CD4-positive, alpha-beta memory T cell (primary cell): ENCODE results near the gene TACR3. TPM values are rescaled to one million over a fixed set of nuclear protein-coding genes. Genes with fewer than 3 reads are reported as not detected.
"Not testable (repeated sequence)": the region's sequence is repeated elsewhere in the genome, so short reads cannot be mapped to it uniquely, and the experiment has no call there.

Experiments used
- CTCF ChIA-PET: fragments of 350-600 bp; sonication (Branson Sonifier 250); formaldehyde crosslinking; loops from one replicate; lab custom pipeline; 2021; ENCODE audit warnings: inconsistent platforms; ENCODE audit not compliant: partially characterized antibody; lab: Charles Lee
- POLR2A ChIA-PET: fragments of 350-600 bp; sonication (Branson Sonifier 250); formaldehyde crosslinking; loops from one replicate; lab custom pipeline; 2021; ENCODE audit not compliant: partially characterized antibody; lab: Charles Lee
- DNase-seq, 5 donors: peaks; one replicate each; pipeline versions ENCODE4 v3.0.0 to v3.0.0-alpha.2; 2020 to 2022; ENCODE audit warnings: mixed read lengths in 1 of 5
- H3K27ac ChIP-seq: one replicate; pipeline ENCODE4 v1.7.0; 2013; ENCODE audit warnings: low read depth, low read length
- H3K27me3 ChIP-seq: 2 replicates; pipeline ENCODE4 v1.7.0; 2013; ENCODE audit warnings: mild to moderate bottlenecking, low read length, moderate library complexity; ENCODE audit not compliant: insufficient read depth
- H3K36me3 ChIP-seq: 2 replicates; pipeline ENCODE4 v1.7.0; 2013; ENCODE audit warnings: mild to moderate bottlenecking, low read length, moderate library complexity; ENCODE audit not compliant: insufficient read depth
- H3K4me1 ChIP-seq: 2 replicates; pipeline ENCODE4 v1.7.0; 2013; ENCODE audit warnings: mild to moderate bottlenecking, low read length, moderate library complexity; ENCODE audit not compliant: insufficient read depth
- H3K4me3 ChIP-seq, 2 donors: one replicate each; pipeline ENCODE4 v1.7.0; 2013; ENCODE audit warnings: low read length in 2 of 2, mild to moderate bottlenecking in 1 of 2
- H3K9me3 ChIP-seq, 2 donors: one replicate each; pipeline ENCODE4 v1.7.0; 2013; ENCODE audit warnings: low read length in 2 of 2, control low read depth in 1 of 2; ENCODE audit not compliant: control insufficient read depth in 1 of 2
- H3K27ac Mint-ChIP-seq, 7 donors: one replicate each; pipeline ENCODE4 v1.8.0; 2020 to 2021; ENCODE audit warnings: mixed read lengths in 7 of 7, mild to moderate bottlenecking in 6 of 7, inconsistent platforms in 3 of 7, moderate library complexity in 3 of 7
- H3K27me3 Mint-ChIP-seq, 2 donors: one replicate each; pipeline ENCODE4 v1.8.0; 2020 to 2021; ENCODE audit warnings: mixed read lengths in 2 of 2
- H3K36me3 Mint-ChIP-seq, 2 donors: one replicate each; pipeline ENCODE4 v1.8.0; 2020 to 2021; ENCODE audit warnings: mixed read lengths in 2 of 2, inconsistent platforms in 1 of 2, mild to moderate bottlenecking in 1 of 2
- H3K4me1 Mint-ChIP-seq, 4 donors: one replicate each; pipeline ENCODE4 v1.8.0; 2020 to 2021; ENCODE audit warnings: mixed read lengths in 4 of 4, mild to moderate bottlenecking in 1 of 4
- H3K4me3 Mint-ChIP-seq, 8 donors: one replicate each; pipeline ENCODE4 v1.8.0; 2020 to 2021; ENCODE audit warnings: mixed read lengths in 8 of 8, mild to moderate bottlenecking in 7 of 8, moderate library complexity in 6 of 8, inconsistent platforms in 3 of 8
- H3K9me3 Mint-ChIP-seq, 8 donors: one replicate each; pipeline ENCODE4 v1.8.0; 2020 to 2021; ENCODE audit warnings: mixed read lengths in 8 of 8, mild to moderate bottlenecking in 5 of 8, inconsistent platforms in 3 of 8, moderate library complexity in 1 of 8
- intact Hi-C: fragments of 100-400 bp; cut with micrococcal nuclease; formaldehyde crosslinking; loops from one replicate; pipeline ENCODE4 v1.15.1; 2023
- polyA plus RNA-seq, 2 donors: library from polyadenylated mRNA; unstranded; fragments of 300-500 nt; fragmentation: Illumina TruSeq; gene quantifications; one replicate each; pipeline ENCODE4 v1.2.3, GENCODE V29; 2021
- total RNA-seq, 2 experiments: library from RNA; stranded (reverse); gene quantifications; one replicate each; pipeline ENCODE4 v1.2.3, GENCODE V29; 2021

TACR3 gene
- total and polyA plus RNA-seq, 4 experiments from 2014 or later, result not detected

- H3K4me1 ChIP-seq, result no peaks in the 10 kb centered on the region
- H3K4me3 Mint-ChIP-seq, result no peak overlapping the region
- intact Hi-C loops, result no loop called here
- no peaks in the 10 kb centered on the region for H3K36me3 ChIP-seq
- ChIA-PET CTCF (no interaction called here), POLR2A (no interaction called here)
- no peak overlapping the region for H3K4me3 ChIP-seq
- no peaks in the 10 kb centered on the region for H3K4me1 Mint-ChIP-seq
- H3K27ac Mint-ChIP-seq, result no peak overlapping the region
- H3K36me3 Mint-ChIP-seq, result no peaks in the 10 kb centered on the region
- H3K9me3 Mint-ChIP-seq, result peaks cover 0 to 6% (median 4%) of the 10 kb centered on the region in 8 donors
- no peak for DNase-seq
- no peaks in the 10 kb centered on the region for H3K27me3 Mint-ChIP-seq
- no peaks in the 10 kb centered on the region for H3K27me3 ChIP-seq
- H3K27ac ChIP-seq, result no peak overlapping the region
- peaks cover 0 to 3% of the 10 kb centered on the region in 2 donors for H3K9me3 ChIP-seq
These were observed 73.8 kb downstream of the TACR3 start for GRCh38 chr4:103645991-103646390.

- Mint-ChIP-seq H3K4me1 (no peaks in the 10 kb centered on the region), H3K27me3 (no peaks in the 10 kb centered on the region), H3K9me3 (peaks cover 0 to 10% (median 3%) of the 10 kb centered on the region in 8 donors), H3K4me3 (no peak overlapping the region), H3K27ac (no peak overlapping the region), H3K36me3 (no peaks in the 10 kb centered on the region)
- POLR2A ChIA-PET, result no interaction called here
- Histone ChIP-seq H3K27ac (no peak overlapping the region), H3K4me1 (no peaks in the 10 kb centered on the region), H3K9me3 (peaks cover 0 to 4% of the 10 kb centered on the region in 2 donors), H3K4me3 (no peak overlapping the region), H3K36me3 (no peaks in the 10 kb centered on the region), H3K27me3 (no peaks in the 10 kb centered on the region)
- no peak for DNase-seq
- CTCF ChIA-PET, result no interaction called here
- intact Hi-C loops, result no loop called here
These were observed 85.5 kb downstream of the TACR3 start for GRCh38 chr4:103634236-103634635.

- Mint-ChIP-seq H3K4me3 (no peak overlapping the region), H3K9me3 (peaks cover 2 to 18% (median 6%) of the 10 kb centered on the region in 8 donors), H3K36me3 (no peaks in the 10 kb centered on the region), H3K4me1 (no peaks in the 10 kb centered on the region), H3K27ac (no peak overlapping the region), H3K27me3 (no peaks in the 10 kb centered on the region)
- Histone ChIP-seq H3K4me3 (no peak overlapping the region), H3K27me3 (no peaks in the 10 kb centered on the region), H3K27ac (no peak overlapping the region), H3K36me3 (no peaks in the 10 kb centered on the region), H3K9me3 (no peaks in the 10 kb centered on the region), H3K4me1 (no peaks in the 10 kb centered on the region)
- intact Hi-C loops, result no loop called here
- no peak for DNase-seq
- CTCF ChIA-PET, result no interaction called here
- POLR2A ChIA-PET, result no interaction called here
These were observed 93.5 kb downstream of the TACR3 start for GRCh38 chr4:103626296-103626695.

- POLR2A ChIA-PET, result no interaction called here
These were observed 127.9 kb downstream of the TACR3 start for GRCh38 chr4:103591841-103592240.

GRCh38 chr4:103567591-103567990, 152.2 kb downstream of the TACR3 start:
- H3K9me3 Mint-ChIP-seq, result peaks cover 0 to 3% (median 0%) of the 10 kb centered on the region in 8 donors

More at GRCh38 chr4:103591841-103592240, 127.9 kb downstream of the TACR3 start:
- no peaks in the 10 kb centered on the region for H3K27me3 ChIP-seq
- no peak overlapping the region for H3K27ac ChIP-seq
- no peaks in the 10 kb centered on the region for H3K9me3 ChIP-seq
- no peak overlapping the region for H3K4me3 ChIP-seq
- intact Hi-C loops, result no loop called here
- peaks cover 0 to 5% (median under 1%) of the 10 kb centered on the region in 8 donors for H3K9me3 Mint-ChIP-seq
- no peaks in the 10 kb centered on the region for H3K36me3 ChIP-seq
- H3K27ac Mint-ChIP-seq, result no peak overlapping the region
- no peak overlapping the region for H3K4me3 Mint-ChIP-seq
- CTCF ChIA-PET, result no interaction called here
- no peak for DNase-seq
- no peaks in the 10 kb centered on the region for H3K4me1 ChIP-seq
- H3K4me1 Mint-ChIP-seq, result no peaks in the 10 kb centered on the region
- no peaks in the 10 kb centered on the region for H3K36me3 Mint-ChIP-seq
- H3K27me3 Mint-ChIP-seq, result no peaks in the 10 kb centered on the region

GRCh38 chr4:103559178-103559577, 160.6 kb downstream of the TACR3 start:
- H3K4me3 Mint-ChIP-seq, H3K4me1 Mint-ChIP-seq, CTCF ChIA-PET, H3K36me3 ChIP-seq, H3K9me3 Mint-ChIP-seq, H3K27ac ChIP-seq, POLR2A ChIA-PET, intact Hi-C loops, H3K4me3 ChIP-seq, H3K27ac Mint-ChIP-seq, H3K36me3 Mint-ChIP-seq, H3K9me3 ChIP-seq, H3K4me1 ChIP-seq, H3K27me3 ChIP-seq, H3K27me3 Mint-ChIP-seq, DNase-seq: not testable (repeated sequence)

More at GRCh38 chr4:103567591-103567990, 152.2 kb downstream of the TACR3 start:
- ChIA-PET CTCF (no interaction called here), POLR2A (no interaction called here)
- Mint-ChIP-seq H3K4me3 (no peak overlapping the region), H3K4me1 (no peaks in the 10 kb centered on the region), H3K27ac (no peak overlapping the region), H3K36me3 (no peaks in the 10 kb centered on the region), H3K27me3 (no peaks in the 10 kb centered on the region)
- H3K27ac ChIP-seq, result no peak overlapping the region
- H3K36me3 ChIP-seq, result no peaks in the 10 kb centered on the region
- H3K4me3 ChIP-seq, result no peak overlapping the region
- no peaks in the 10 kb centered on the region for H3K27me3 ChIP-seq
- intact Hi-C loops, result no loop called here
- DNase-seq, result no peak
- H3K4me1 ChIP-seq, result no peaks in the 10 kb centered on the region
- H3K9me3 ChIP-seq, result no peaks in the 10 kb centered on the region
